OCI-LY3 (cell line): ENCODE results near the gene SLC45A3.
"Not testable (repeated sequence)": the region's sequence is repeated elsewhere in the genome, so short reads cannot be mapped to it uniquely, and the experiment has no call there.

ENCODE experiments used
- H2AFZ ChIP-seq: fragments of 200-600, 300-600 bp; shearing (Covaris generic); 2 replicates; pipeline ENCODE4 v1.6.0; 2014; ENCODE audit warnings: antibody characterized with exemption, low read depth, low read length
- H3K27ac ChIP-seq: fragments of 200-600, 300-600 bp; sonication (generic); 2 replicates; pipeline ENCODE4 v1.5.1; 2014; ENCODE audit warnings: mild to moderate bottlenecking, low read length, moderate library complexity, mixed read lengths
- H3K27me3 ChIP-seq: fragments of 200-600, 300-600 bp; sonication (generic); 2 replicates; pipeline ENCODE4 v1.6.1; 2014; ENCODE audit warnings: low read depth, low read length, mixed read lengths
- H3K36me3 ChIP-seq: fragments of 200-600, 300-600 bp; sonication (generic); replicated peaks from 2 replicates; pipeline ENCODE3; 2014; ENCODE audit warnings: low read depth, low read length, mixed read lengths
- H3K4me1 ChIP-seq: fragments of 300-600, 200-600 bp; sonication (generic); 2 replicates; pipeline ENCODE4 v1.6.1; 2014; ENCODE audit warnings: low read length, mixed read lengths
- H3K4me2 ChIP-seq: fragments of 200-600, 300-600 bp; sonication (generic); 2 replicates; pipeline ENCODE4 v1.6.1; 2014; ENCODE audit warnings: low read length, mixed read lengths
- H3K4me3 ChIP-seq: fragments of 300-600, 200-600 bp; sonication (generic); 2 replicates; pipeline ENCODE4 v1.5.1; 2014; ENCODE audit warnings: antibody characterized with exemption, mild to moderate bottlenecking, low read length, moderate library complexity
- H3K79me2 ChIP-seq: fragments of 300-600, 200-600 bp; shearing (Covaris generic); 2 replicates; pipeline ENCODE4 v1.6.1; 2014; ENCODE audit warnings: mild to moderate bottlenecking, low read length, mixed read lengths
- H3K9ac ChIP-seq: fragments of 300-600, 200-600 bp; shearing (Covaris generic); 2 replicates; pipeline ENCODE4 v1.6.0; 2014; ENCODE audit warnings: mild to moderate bottlenecking, low read length, moderate library complexity
- H3K9me3 ChIP-seq: fragments of 200-600, 300-600 bp; shearing (Covaris generic); 2 replicates; pipeline ENCODE4 v1.6.1; 2014; ENCODE audit warnings: low read length, mixed read lengths; ENCODE audit not compliant: insufficient read depth
- H4K20me1 ChIP-seq: fragments of 200-600, 300-600 bp; sonication (generic); 2 replicates; pipeline ENCODE4 v1.6.1; 2016; ENCODE audit warnings: low read length, mixed read lengths; ENCODE audit not compliant: insufficient read depth
- EZH2phosphoT487 ChIP-seq: fragments of 200-600 bp; shearing (Covaris generic); IDR thresholded peaks from 2 replicates; pipeline ENCODE4 v1.6.1; 2018; ENCODE audit warnings: antibody characterized with exemption, mixed run types, low read depth
- TF ChIP-seq, protein P1 (sequence below): fragments of 200-600, 300-600 bp; sonication (generic); IDR thresholded peaks from 2 replicates; pipeline ENCODE4 v1.5.1; 2014; ENCODE audit warnings: antibody characterized with exemption, low read length, low read depth

SLC45A3 gene

GRCh38 chr1:205637854-205638468, 42.3 kb downstream of the SLC45A3 start:
- H3K4me3 ChIP-seq = no peak overlapping the region
- no peaks in the 10 kb centered on the region for H3K79me2 ChIP-seq
- no peak overlapping the region for H3K27ac ChIP-seq
- no peaks in the 10 kb centered on the region for H3K9me3 ChIP-seq
- peaks cover under 1% of the 10 kb centered on the region; the same call in 1 of the 2 replicates for H3K4me1 ChIP-seq
- no peak overlapping the region for H3K9ac ChIP-seq
- H4K20me1 ChIP-seq = no peaks in the 10 kb centered on the region
- H2AFZ ChIP-seq = no peak overlapping the region
- H3K27me3 ChIP-seq = no peaks in the 10 kb centered on the region
- no peak for TF ChIP-seq EZH2phosphoT487
- TF ChIP-seq, protein P1, sequence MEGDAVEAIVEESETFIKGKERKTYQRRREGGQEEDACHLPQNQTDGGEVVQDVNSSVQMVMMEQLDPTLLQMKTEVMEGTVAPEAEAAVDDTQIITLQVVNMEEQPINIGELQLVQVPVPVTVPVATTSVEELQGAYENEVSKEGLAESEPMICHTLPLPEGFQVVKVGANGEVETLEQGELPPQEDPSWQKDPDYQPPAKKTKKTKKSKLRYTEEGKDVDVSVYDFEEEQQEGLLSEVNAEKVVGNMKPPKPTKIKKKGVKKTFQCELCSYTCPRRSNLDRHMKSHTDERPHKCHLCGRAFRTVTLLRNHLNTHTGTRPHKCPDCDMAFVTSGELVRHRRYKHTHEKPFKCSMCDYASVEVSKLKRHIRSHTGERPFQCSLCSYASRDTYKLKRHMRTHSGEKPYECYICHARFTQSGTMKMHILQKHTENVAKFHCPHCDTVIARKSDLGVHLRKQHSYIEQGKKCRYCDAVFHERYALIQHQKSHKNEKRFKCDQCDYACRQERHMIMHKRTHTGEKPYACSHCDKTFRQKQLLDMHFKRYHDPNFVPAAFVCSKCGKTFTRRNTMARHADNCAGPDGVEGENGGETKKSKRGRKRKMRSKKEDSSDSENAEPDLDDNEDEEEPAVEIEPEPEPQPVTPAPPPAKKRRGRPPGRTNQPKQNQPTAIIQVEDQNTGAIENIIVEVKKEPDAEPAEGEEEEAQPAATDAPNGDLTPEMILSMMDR = no peak
- H3K4me2 ChIP-seq = no peak overlapping the region
- H3K36me3 ChIP-seq = no peaks in the 10 kb centered on the region

DNA sequence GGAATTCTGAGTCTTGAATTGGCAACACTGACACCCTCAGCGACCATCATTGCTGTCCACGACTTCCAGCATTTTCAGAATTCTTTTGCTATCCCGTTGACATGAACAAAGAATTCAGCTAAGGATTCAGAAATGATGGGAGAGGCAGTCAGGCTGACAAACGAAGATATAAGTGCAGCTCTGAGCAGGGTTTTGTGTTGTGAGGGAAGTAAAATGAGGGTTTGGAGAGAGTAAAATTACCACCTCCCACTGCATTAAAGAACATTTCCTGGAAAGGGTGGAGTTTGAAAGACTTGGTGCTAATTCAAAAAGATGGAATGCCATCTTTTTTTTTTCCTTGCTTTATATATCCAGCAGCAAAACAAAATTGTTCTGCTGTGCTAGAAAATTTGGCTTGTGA, 43.6 kb downstream of the SLC45A3 start:
- Histone ChIP-seq H3K36me3 (no peaks in the 10 kb centered on the region), H3K79me2 (no peaks in the 10 kb centered on the region), H3K9me3 (no peaks in the 10 kb centered on the region), H4K20me1 (no peaks in the 10 kb centered on the region), H3K27me3 (no peaks in the 10 kb centered on the region), H3K4me1 (peaks cover 7% of the 10 kb centered on the region), H3K4me2 (no peak overlapping the region), H3K4me3 (no peak overlapping the region), H3K27ac (no peak overlapping the region), H3K9ac (no peak overlapping the region), H2AFZ (no peak overlapping the region)
- no peak for TF ChIP-seq EZH2phosphoT487
- TF ChIP-seq, protein P1 = no peak

GRCh38 chr1:205636138-205636530, 44.2 kb downstream of the SLC45A3 start:
- H2AFZ ChIP-seq, H3K4me1 ChIP-seq, H3K27ac ChIP-seq, H3K9ac ChIP-seq, H3K27me3 ChIP-seq, H3K4me3 ChIP-seq, H3K79me2 ChIP-seq, H3K4me2 ChIP-seq, H3K36me3 ChIP-seq, H4K20me1 ChIP-seq, H3K9me3 ChIP-seq: not testable (repeated sequence)

- H3K27ac ChIP-seq = no peak overlapping the region
- H3K36me3 ChIP-seq = peaks cover 8% of the 10 kb centered on the region
- no peaks in the 10 kb centered on the region for H3K27me3 ChIP-seq
- H3K9ac ChIP-seq = no peak overlapping the region
- H3K4me2 ChIP-seq = no peak overlapping the region
- peaks cover 26% of the 10 kb centered on the region for H3K79me2 ChIP-seq
- no peak overlapping the region for H3K4me3 ChIP-seq
- H2AFZ ChIP-seq = no peak overlapping the region
- H4K20me1 ChIP-seq = peaks cover 13% of the 10 kb centered on the region; the same call in 1 of the 2 replicates
- peaks cover 24% of the 10 kb centered on the region for H3K4me1 ChIP-seq
- no peak for TF ChIP-seq EZH2phosphoT487
- no peaks in the 10 kb centered on the region for H3K9me3 ChIP-seq
These were observed 46.8 kb downstream of the SLC45A3 start for GRCh38 chr1:205633421-205633976.

DNA sequence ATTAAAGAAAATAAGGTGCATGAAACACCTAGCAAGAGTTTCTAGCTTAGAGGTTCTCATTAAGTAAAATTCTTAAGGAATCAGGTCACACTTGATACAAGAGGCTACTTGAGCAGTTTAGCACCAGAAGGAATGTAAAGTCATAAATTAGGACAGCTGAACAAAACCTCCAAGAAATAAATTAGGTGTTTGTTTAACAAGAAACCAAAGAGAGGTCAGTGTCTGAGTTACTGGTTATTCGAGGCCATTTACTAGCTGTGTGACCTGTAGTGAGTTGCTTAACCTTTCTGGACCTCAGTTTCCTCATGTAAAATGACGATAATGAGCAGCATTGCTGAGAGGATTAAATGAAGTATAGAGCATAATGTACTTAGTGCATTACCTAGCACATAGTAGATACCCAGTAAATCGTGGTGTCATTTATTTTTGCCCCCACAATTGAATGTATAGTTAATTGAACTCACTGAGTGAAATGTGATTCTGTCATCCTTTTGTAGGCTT, 47.6 kb downstream of the SLC45A3 start:
- Histone ChIP-seq H3K4me2 (peak overlapping the region; percentile 97), H3K9ac (peak overlapping the region; percentile 76), H3K4me3 (peak overlapping the region; percentile 90), H3K36me3 (peaks cover 16% of the 10 kb centered on the region), H4K20me1 (peaks cover 21% of the 10 kb centered on the region), H3K27ac (no peak overlapping the region), H3K79me2 (peaks cover 34% of the 10 kb centered on the region), H3K27me3 (no peaks in the 10 kb centered on the region), H3K9me3 (no peaks in the 10 kb centered on the region), H2AFZ (peak overlapping the region; percentile 80), H3K4me1 (peaks cover 32% of the 10 kb centered on the region)
- no peak for TF ChIP-seq EZH2phosphoT487
- TF ChIP-seq, protein P1 = no peak
